HL-60 (cell line): ENCODE results near the gene ALDH2.

ENCODE experiments used
- DNase-seq, 2 experiments: peaks; one replicate each; pipeline ENCODE4 v3.0.0-alpha.2; 2010 to 2020; ENCODE audit warnings: low read depth in 1 of 2, low spot score in 1 of 2
- H3K27ac ChIP-seq: fragments of 250-450 bp; sonication (Bioruptor Pico); replicated peaks from 2 replicates; pipeline ENCODE4 v1.5.1; 2020; ENCODE audit warnings: mild to moderate bottlenecking, moderate library complexity
- H3K27me3 ChIP-seq: fragments of 250-450 bp; sonication (Bioruptor Pico); 2 replicates; pipeline ENCODE4 v1.5.1; 2021; ENCODE audit warnings: mild to moderate bottlenecking, moderate library complexity; ENCODE audit not compliant: insufficient read depth, poor library complexity, severe bottlenecking
- H3K4me3 ChIP-seq: replicated peaks from 2 replicates; pipeline ENCODE4 v1.5.1; 2011; ENCODE audit warnings: mild to moderate bottlenecking, control low read depth, low read length; ENCODE audit not compliant: insufficient read depth
- GABPA ChIP-seq: IDR thresholded peaks from 2 replicates; pipeline ENCODE4 v1.6.1; 2012; ENCODE audit warnings: low read depth
- POLR2AphosphoS5 ChIP-seq: IDR thresholded peaks from 2 replicates; pipeline ENCODE4 v1.6.1; 2012; ENCODE audit warnings: low read depth
- SPI1 ChIP-seq: IDR thresholded peaks from 2 replicates; pipeline ENCODE4 v1.6.1; 2012; ENCODE audit warnings: low read depth, mild to moderate bottlenecking, borderline replicate concordance
- TF ChIP-seq, protein P1 (sequence below): IDR thresholded peaks from one replicate; pipeline ENCODE4 v1.5.1; 2011; ENCODE audit warnings: low read length, control low read depth, inconsistent platforms; ENCODE audit not compliant: insufficient read depth
- TF ChIP-seq, protein P2 (sequence below): IDR thresholded peaks from 2 replicates; pipeline ENCODE4 v1.6.1; 2012; ENCODE audit warnings: low read depth; ENCODE audit not compliant: insufficient replicate concordance

The ALDH2 gene

DNA sequence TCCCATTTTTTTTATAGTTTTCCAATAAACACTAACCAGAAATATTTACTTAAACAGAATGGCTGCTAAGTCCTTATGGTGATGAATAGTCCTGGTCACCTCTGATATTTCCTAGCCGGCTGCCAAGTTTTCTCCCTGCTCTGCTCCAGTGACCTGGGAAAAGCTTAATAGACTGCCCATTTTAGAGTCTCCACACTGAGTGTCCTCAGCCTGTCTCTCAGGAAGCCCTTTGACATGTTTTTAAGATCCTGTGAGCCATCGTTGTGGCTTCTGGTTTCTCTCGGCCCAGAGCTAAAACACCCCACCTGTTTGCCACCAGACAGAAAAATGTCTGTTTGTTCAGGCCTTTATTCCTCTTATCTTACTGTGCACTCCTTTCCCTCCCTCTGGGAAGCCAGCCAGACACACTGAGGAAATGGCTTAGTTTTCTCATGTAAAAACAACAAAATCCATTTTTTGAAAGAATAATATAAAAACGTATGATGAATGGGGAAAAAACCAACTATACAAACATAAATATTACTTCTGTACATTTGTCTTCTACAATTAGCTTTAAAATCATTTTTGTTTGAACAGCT lies 25.4 kb upstream of the ALDH2 start:
- Histone ChIP-seq H3K27ac (no peak overlapping the region), H3K4me3 (no peak overlapping the region), H3K27me3 (no peaks in the 10 kb centered on the region)
- TF ChIP-seq SPI1 = no peak
- TF ChIP-seq, protein P1, sequence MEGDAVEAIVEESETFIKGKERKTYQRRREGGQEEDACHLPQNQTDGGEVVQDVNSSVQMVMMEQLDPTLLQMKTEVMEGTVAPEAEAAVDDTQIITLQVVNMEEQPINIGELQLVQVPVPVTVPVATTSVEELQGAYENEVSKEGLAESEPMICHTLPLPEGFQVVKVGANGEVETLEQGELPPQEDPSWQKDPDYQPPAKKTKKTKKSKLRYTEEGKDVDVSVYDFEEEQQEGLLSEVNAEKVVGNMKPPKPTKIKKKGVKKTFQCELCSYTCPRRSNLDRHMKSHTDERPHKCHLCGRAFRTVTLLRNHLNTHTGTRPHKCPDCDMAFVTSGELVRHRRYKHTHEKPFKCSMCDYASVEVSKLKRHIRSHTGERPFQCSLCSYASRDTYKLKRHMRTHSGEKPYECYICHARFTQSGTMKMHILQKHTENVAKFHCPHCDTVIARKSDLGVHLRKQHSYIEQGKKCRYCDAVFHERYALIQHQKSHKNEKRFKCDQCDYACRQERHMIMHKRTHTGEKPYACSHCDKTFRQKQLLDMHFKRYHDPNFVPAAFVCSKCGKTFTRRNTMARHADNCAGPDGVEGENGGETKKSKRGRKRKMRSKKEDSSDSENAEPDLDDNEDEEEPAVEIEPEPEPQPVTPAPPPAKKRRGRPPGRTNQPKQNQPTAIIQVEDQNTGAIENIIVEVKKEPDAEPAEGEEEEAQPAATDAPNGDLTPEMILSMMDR = no peak
- TF ChIP-seq GABPA = no peak
- TF ChIP-seq, protein P2, sequence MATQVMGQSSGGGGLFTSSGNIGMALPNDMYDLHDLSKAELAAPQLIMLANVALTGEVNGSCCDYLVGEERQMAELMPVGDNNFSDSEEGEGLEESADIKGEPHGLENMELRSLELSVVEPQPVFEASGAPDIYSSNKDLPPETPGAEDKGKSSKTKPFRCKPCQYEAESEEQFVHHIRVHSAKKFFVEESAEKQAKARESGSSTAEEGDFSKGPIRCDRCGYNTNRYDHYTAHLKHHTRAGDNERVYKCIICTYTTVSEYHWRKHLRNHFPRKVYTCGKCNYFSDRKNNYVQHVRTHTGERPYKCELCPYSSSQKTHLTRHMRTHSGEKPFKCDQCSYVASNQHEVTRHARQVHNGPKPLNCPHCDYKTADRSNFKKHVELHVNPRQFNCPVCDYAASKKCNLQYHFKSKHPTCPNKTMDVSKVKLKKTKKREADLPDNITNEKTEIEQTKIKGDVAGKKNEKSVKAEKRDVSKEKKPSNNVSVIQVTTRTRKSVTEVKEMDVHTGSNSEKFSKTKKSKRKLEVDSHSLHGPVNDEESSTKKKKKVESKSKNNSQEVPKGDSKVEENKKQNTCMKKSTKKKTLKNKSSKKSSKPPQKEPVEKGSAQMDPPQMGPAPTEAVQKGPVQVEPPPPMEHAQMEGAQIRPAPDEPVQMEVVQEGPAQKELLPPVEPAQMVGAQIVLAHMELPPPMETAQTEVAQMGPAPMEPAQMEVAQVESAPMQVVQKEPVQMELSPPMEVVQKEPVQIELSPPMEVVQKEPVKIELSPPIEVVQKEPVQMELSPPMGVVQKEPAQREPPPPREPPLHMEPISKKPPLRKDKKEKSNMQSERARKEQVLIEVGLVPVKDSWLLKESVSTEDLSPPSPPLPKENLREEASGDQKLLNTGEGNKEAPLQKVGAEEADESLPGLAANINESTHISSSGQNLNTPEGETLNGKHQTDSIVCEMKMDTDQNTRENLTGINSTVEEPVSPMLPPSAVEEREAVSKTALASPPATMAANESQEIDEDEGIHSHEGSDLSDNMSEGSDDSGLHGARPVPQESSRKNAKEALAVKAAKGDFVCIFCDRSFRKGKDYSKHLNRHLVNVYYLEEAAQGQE = no peak
- TF ChIP-seq POLR2AphosphoS5 = no peak
- no peak for DNase-seq

DNA sequence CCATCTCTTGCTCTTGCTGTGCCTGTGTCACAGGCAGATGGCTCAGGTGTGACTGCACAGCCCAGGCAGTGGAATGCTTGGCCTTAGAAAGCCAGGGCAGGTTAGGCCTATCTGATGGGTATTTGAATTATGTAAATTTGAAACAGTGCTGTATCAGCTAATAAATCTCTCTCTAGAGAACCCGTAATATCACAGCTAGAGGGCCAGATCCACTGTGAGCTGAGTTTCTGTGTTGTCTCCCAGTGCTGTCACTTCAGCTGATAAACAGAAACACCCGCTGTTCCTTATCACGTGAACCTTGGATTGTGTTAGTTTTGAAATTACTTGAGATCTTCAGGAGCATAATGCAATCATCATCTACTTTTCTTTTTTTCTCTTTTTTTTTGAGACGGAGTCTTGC lies 21.5 kb upstream of the ALDH2 start:
- DNase-seq = no peak
- Histone ChIP-seq H3K27me3 (no peaks in the 10 kb centered on the region), H3K4me3 (no peak overlapping the region), H3K27ac (no peak overlapping the region)
- TF ChIP-seq GABPA = no peak
- TF ChIP-seq, protein P2 = no peak
- TF ChIP-seq SPI1 = no peak
- TF ChIP-seq, protein P1 = no peak
- no peak for TF ChIP-seq POLR2AphosphoS5

DNA sequence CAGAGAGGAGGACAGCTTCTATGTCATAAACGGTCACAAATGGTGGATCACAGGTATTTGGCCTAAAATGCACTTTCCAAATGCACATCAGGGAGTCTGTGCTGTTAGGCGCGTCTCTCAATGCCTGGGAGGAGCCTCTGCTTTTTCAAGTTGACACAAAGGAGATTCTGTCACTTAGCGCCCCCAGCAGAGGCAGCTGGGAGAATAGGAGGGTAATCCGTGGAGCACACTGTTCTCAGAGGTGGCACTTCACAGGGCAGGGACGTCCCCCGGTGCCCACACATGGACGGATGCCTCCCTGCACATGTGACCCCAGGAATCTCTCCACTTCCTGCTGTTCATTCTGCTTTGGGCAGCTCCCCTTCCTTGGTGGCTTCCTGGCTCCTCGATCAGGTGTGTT lies 19.4 kb upstream of the ALDH2 start:
- DNase-seq = no peak
- no peak overlapping the region for H3K4me3 ChIP-seq
- no peaks in the 10 kb centered on the region for H3K27me3 ChIP-seq
- no peak for TF ChIP-seq SPI1
- TF ChIP-seq, protein P1 = no peak
- TF ChIP-seq GABPA = no peak
- TF ChIP-seq POLR2AphosphoS5 = no peak
- TF ChIP-seq, protein P2 = no peak
- H3K27ac ChIP-seq = no peak overlapping the region
